HG03108 (cell line): Measurements from ENCODE around the gene CD72.

Experiments used
- ATAC-seq: cut with Tn5 transposase; IDR thresholded peaks from one replicate; pipeline ENCODE4 v1.9.1; 2021; ENCODE audit warnings: moderate library complexity; ENCODE audit not compliant: unreplicated experiment

The CD72 gene

DNA sequence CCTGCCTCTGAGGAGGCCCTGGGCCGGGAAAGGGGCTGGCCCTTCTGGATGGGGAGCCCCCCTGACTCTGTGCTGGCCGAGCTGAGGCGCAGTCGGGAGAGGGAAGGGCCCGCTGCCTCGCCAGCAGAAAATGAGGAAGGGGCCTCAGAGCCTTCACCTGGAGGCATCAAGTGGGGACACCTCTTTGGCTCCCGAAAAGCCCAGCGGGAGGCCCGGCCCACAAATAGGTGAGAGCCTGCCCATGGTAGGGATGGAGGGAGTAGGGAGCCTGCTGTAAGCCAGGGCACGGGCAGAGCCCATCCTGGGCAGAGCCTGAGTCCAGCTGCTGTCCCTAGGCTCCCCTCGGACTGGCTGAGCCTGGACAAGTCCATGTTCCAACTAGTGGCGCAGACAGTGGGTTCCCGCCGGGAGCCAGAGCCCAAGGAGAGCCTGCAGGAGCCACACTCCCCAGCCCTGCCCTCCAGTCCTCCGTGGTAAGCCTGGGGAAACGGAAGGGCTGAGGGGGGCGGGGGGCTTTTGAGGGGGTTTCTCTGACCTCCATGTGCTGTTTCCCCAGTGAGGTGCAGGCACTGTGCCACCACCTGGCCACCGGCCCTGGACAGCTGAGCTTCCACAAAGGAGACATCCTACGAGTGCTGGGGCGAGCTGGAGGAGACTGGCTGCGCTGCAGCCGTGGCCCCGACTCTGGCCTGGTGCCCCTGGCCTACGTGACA lies 57.4 kb downstream of the CD72 start:
- ATAC-seq: no peak
